HepG2 (cell line): ENCODE data around the gene OSBPL3. TPM values are rescaled to one million over a fixed set of nuclear protein-coding genes. Genes with fewer than 3 reads are reported as not detected.

Source experiments
- ATAC-seq: fragments of 200-7000 bp; cut with Tn5 transposase; 3 replicates; pipeline ENCODE4 v1.9.1; 2020; ENCODE audit warnings: mild to moderate bottlenecking, moderate library complexity
- BruUV-seq: library from RNA; stranded (reverse); fragments of 400-500 nt; replicated peaks from 2 replicates; lab custom pipeline; 2021; lab: Mats Ljungman, UMichigan
- CTCF ChIA-PET: fragments of 300-600 bp; formaldehyde crosslinking; extraction: SDS; loops from one replicate; lab custom pipeline; 2021; ENCODE audit warnings: low total read pairs, inconsistent platforms, low intra/inter-chr PET ratio; lab: Yijun Ruan, JAX
- POLR2A ChIA-PET: fragments of 350-600 bp; sonication (Branson Sonifier 250); formaldehyde crosslinking; loops from one replicate; lab custom pipeline; 2020; ENCODE audit warnings: antibody characterized with exemption, inconsistent platforms; lab: Yijun Ruan, JAX
- DNase-seq: peaks from one replicate; pipeline ENCODE4 v3.0.0-alpha.2; 2015; ENCODE audit warnings: low spot score
- FAIRE-seq: peaks from 3 replicates; lab custom pipeline; 2011; peaks lifted over from hg19 to GRCh38; lab: Jason Lieb, UNC
- H2AFZ ChIP-seq: one replicate; pipeline ENCODE4 v1.6.1; 2011; ENCODE audit warnings: low read length, inconsistent platforms
- H3K27ac ChIP-seq: fragments of 300-600 bp; 3 replicates; pipeline ENCODE4 v1.8.0; 2011; ENCODE audit warnings: mixed run types, mild to moderate bottlenecking, mixed read lengths, low read length, inconsistent platforms; ENCODE audit not compliant: insufficient read depth; ENCODE audit errors: extremely low read length
- H3K27me3 ChIP-seq, 2 experiments: fragments of 200-600 bp in 1 of 2; 2 replicates in 1 of 2; 3 replicates in 1 of 2; pipeline versions ENCODE4 v1.6.0 to v1.8.0; 2011; ENCODE audit warnings: low read length in 2 of 2, mild to moderate bottlenecking in 2 of 2, moderate library complexity in 2 of 2, inconsistent platforms in 1 of 2; ENCODE audit not compliant: insufficient read depth in 2 of 2, control insufficient read depth in 1 of 2
- H3K36me3 ChIP-seq, 2 experiments: fragments of 200-600 bp in 1 of 2; replicated peaks in 1 of 2; 2 replicates in 1 of 2; 3 replicates in 1 of 2; pipeline versions ENCODE4 v1.5.1 to v1.8.0; 2011; ENCODE audit warnings: low read length in 2 of 2, inconsistent platforms in 1 of 2; ENCODE audit not compliant: insufficient read depth in 2 of 2, control insufficient read depth in 1 of 2
- H3K4me1 ChIP-seq: 2 replicates; pipeline ENCODE4 v1.5.1; 2012; ENCODE audit warnings: low read length, inconsistent platforms; ENCODE audit not compliant: insufficient read depth
- H3K4me2 ChIP-seq: 2 replicates; pipeline ENCODE4 v1.6.0; 2011; ENCODE audit warnings: low read depth, low read length, inconsistent platforms
- H3K4me3 ChIP-seq, 3 experiments: fragments of 200-600 bp in 1 of 3; sonication (generic), shearing (Covaris generic) in 1 of 3; replicated peaks in 1 of 3; 2 replicates each; pipeline ENCODE4 v1.5.1; 2011 to 2016; ENCODE audit warnings: low read length in 3 of 3, inconsistent platforms in 2 of 3, low read depth in 2 of 3, mild to moderate bottlenecking in 2 of 3, control low read depth in 1 of 3, mixed read lengths in 1 of 3; ENCODE audit not compliant: insufficient read depth in 1 of 3
- H3K79me2 ChIP-seq: one replicate; pipeline ENCODE4 v1.6.1; 2011; ENCODE audit warnings: low read length, inconsistent platforms; ENCODE audit not compliant: insufficient read depth
- H3K9ac ChIP-seq: 2 replicates; pipeline ENCODE4 v1.6.0; 2011; ENCODE audit warnings: mild to moderate bottlenecking, low read depth, low read length, inconsistent platforms; ENCODE audit not compliant: insufficient read depth
- H3K9me3 ChIP-seq: 2 replicates; pipeline ENCODE4 v1.5.1; 2012; ENCODE audit warnings: mild to moderate bottlenecking, low read length
- H4K20me1 ChIP-seq: 2 replicates; pipeline ENCODE4 v1.6.0; 2011; ENCODE audit warnings: inconsistent platforms, mild to moderate bottlenecking, low read length, moderate library complexity; ENCODE audit not compliant: insufficient read depth
- GABPA ChIP-seq, 2 experiments: IDR thresholded peaks; 2 replicates each; pipeline ENCODE4 v1.6.1; 2011 to 2016; ENCODE audit warnings: low read depth in 2 of 2, low read length in 1 of 2, missing biosample characterization in 1 of 2, missing genetic modification characterization in 1 of 2
- IKZF4 ChIP-seq: sonication (generic); formaldehyde crosslinking; IDR thresholded peaks from 2 replicates; pipeline ENCODE4 v1.5.1; 2020; ENCODE audit warnings: borderline replicate concordance, mild to moderate bottlenecking, low read depth, missing genetic modification reagents; ENCODE audit errors: not compliant biosample characterization
- LCORL ChIP-seq, 2 experiments: fragments of 450-650 bp in 1 of 2; sonication (generic) in 1 of 2; formaldehyde crosslinking in 1 of 2; IDR thresholded peaks; 2 replicates each; pipeline versions ENCODE4 v1.5.0 to v1.6.1; 2017 to 2020; ENCODE audit warnings: antibody characterized with exemption in 1 of 2, missing genetic modification reagents in 1 of 2
- MAFF ChIP-seq: IDR thresholded peaks from 2 replicates; pipeline ENCODE4 v1.6.1; 2011; ENCODE audit warnings: low read depth, low read length, improper control_type of control experiment
- SMYD3 ChIP-seq: sonication (generic); formaldehyde crosslinking; IDR thresholded peaks from 2 replicates; pipeline ENCODE4 v1.8.1; 2023; ENCODE audit warnings: mild to moderate bottlenecking, missing genetic modification reagents
- ZNF766 ChIP-seq: sonication (generic); formaldehyde crosslinking; IDR thresholded peaks from 2 replicates; pipeline ENCODE4 v1.5.0; 2020; ENCODE audit warnings: missing genetic modification reagents, borderline replicate concordance
- WGBS: methylation state at CpG from one replicate; pipeline ENCODE4 v1.1.6; 2017; ENCODE audit warnings: low lambda C conversion rate; 5-methylcytosine and 5-hydroxymethylcytosine counted together
- in situ Hi-C: cut with HindIII; loops from 2 replicates; pipeline ENCODE4 v1.10.0; 2017; ENCODE audit warnings: low pct_unique_long_range_greater_than_20kb; ENCODE audit not compliant: extremely low pct_ligation_motif_present
- intact Hi-C: fragments of 100-400 bp; cut with micrococcal nuclease; formaldehyde crosslinking; loops from one replicate; pipeline ENCODE4 v1.10.0; 2022; ENCODE audit not compliant: unreplicated experiment
- polyA plus RNA-seq, 8 experiments: library from polyadenylated mRNA; depleted of rRNA in 3 of 8; stranded (reverse) in 7 of 8; unstranded in 1 of 8; fragments of >200 nt; fragmentation: Illumina TruSeq in 4 of 8; extraction: Trizol in 4 of 8; gene quantifications; 2 replicates each; pipeline versions ENCODE4 v1.2.1 to v1.2.3, GENCODE V29; 2011 to 2016; ENCODE audit warnings: low read depth in 4 of 8, missing spikeins in 1 of 8, mixed read lengths in 1 of 8; ENCODE audit not compliant: insufficient read depth in 1 of 8
- total RNA-seq, 5 experiments: library from RNA; depleted of rRNA; stranded (reverse); fragments of >200 nt; fragmentation: Illumina TruSeq; extraction: Trizol; gene quantifications; 2 replicates each; pipeline ENCODE4 v1.2.3, GENCODE V29; 2016; ENCODE audit warnings: low read depth in 1 of 5
- TF ChIP-seq, protein P1 (sequence below): sonication (generic); formaldehyde crosslinking; IDR thresholded peaks from 2 replicates; pipeline ENCODE4 v1.4.0; 2020; ENCODE audit warnings: mild to moderate bottlenecking, missing genetic modification reagents

Gene OSBPL3
- total and polyA plus RNA-seq, 2 of the 13 experiments (the other 11 are each of a cell fraction or from before 2014, with no cell fraction given) = 8.8 to 28.9 TPM

DNA sequence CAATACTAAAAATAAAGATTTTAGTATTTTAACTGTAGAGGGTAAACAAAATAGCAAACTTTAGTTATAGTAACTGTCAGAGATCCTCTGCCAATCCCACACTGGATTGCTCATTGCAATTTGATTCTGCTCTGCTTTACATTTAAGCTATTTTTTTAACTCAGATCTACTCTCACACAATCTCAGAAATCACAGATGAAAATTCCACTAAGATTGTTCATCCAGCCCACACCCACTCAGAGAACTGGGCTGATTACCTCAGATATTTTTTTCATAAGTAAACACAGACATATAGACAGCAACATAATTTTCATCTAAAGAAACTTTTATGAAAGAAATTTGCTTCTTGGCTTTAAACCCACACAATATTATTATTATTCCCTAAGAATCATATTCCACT, 7.0 kb downstream of the OSBPL3 start (continued):
- TF ChIP-seq, protein P1, sequence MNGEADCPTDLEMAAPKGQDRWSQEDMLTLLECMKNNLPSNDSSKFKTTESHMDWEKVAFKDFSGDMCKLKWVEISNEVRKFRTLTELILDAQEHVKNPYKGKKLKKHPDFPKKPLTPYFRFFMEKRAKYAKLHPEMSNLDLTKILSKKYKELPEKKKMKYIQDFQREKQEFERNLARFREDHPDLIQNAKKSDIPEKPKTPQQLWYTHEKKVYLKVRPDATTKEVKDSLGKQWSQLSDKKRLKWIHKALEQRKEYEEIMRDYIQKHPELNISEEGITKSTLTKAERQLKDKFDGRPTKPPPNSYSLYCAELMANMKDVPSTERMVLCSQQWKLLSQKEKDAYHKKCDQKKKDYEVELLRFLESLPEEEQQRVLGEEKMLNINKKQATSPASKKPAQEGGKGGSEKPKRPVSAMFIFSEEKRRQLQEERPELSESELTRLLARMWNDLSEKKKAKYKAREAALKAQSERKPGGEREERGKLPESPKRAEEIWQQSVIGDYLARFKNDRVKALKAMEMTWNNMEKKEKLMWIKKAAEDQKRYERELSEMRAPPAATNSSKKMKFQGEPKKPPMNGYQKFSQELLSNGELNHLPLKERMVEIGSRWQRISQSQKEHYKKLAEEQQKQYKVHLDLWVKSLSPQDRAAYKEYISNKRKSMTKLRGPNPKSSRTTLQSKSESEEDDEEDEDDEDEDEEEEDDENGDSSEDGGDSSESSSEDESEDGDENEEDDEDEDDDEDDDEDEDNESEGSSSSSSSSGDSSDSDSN (CRISPR knock-in tag) = no peak

DNA sequence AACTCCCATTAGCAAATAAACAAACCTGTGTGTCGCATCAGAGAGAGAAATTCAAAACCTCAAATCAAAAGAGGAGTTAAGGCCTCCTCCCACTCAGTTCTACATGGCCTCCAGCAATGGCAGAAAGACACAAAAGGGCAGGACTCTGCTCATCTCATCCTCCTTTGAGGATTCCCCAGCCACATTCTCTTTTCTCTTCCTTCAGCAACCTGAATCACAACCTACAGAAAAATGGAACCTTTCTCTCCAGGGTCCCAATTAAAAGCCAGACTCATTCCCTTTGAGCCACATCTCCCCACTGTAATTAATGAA, 7.9 kb downstream of the OSBPL3 start:
- Histone ChIP-seq H3K4me1 (peaks cover 72% of the 10 kb centered on the region), H3K9me3 (no peaks in the 10 kb centered on the region), H3K27ac (peak overlapping the region; percentile 60), H3K9ac (no peak overlapping the region; the same call in 1 of the 2 replicates), H4K20me1 (no peaks in the 10 kb centered on the region), H3K4me3 (no peak overlapping the region), H3K4me2 (no peak overlapping the region), H3K79me2 (peaks cover 97% of the 10 kb centered on the region), H3K27me3 (no peaks in the 10 kb centered on the region), H2AFZ (no peak overlapping the region), H3K36me3 (no peaks in the 10 kb centered on the region)
- POLR2A ChIA-PET = interaction anchor here (2.8 kb wide), 1 partner anchor 8 kb away, joined by 16 read pairs; the partner anchor contains the start of gene OSBPL3
- DNase-seq = no peak
- CTCF ChIA-PET = no interaction called here
- ATAC-seq = no peak
- WGBS = 88% methylated on average over 1 of the region's 1 CpG
- intact Hi-C loops (no loop called here), in situ Hi-C loops (no loop called here)
- no TSS peak for BruUV-seq
- FAIRE-seq = no peak
- TF ChIP-seq SMYD3 (no peak), MAFF (no peak), GABPA (IDR thresholded peaks at IDR 0.05; ENCODE audit: low read depth, low read length) (no peak), GABPA (CRISPR knock-in tag; IDR thresholded peaks at IDR 0.05; ENCODE audit: low read depth) (no peak), LCORL (IDR thresholded peaks at IDR 0.05) (no peak), LCORL (CRISPR knock-in tag; IDR thresholded peaks at IDR 0.05) (no peak), ZNF766 (CRISPR knock-in tag) (no peak), IKZF4 (CRISPR knock-in tag) (no peak)
